Inflammatory macrophage treated with lipopolysaccharide for 4 hours (primary cell): Measurements from ENCODE around the gene CYB5A.

Source experiments
- DNase-seq: peaks from one replicate; pipeline ENCODE4 v3.0.0-alpha.2; 2020

CYB5A gene

DNA sequence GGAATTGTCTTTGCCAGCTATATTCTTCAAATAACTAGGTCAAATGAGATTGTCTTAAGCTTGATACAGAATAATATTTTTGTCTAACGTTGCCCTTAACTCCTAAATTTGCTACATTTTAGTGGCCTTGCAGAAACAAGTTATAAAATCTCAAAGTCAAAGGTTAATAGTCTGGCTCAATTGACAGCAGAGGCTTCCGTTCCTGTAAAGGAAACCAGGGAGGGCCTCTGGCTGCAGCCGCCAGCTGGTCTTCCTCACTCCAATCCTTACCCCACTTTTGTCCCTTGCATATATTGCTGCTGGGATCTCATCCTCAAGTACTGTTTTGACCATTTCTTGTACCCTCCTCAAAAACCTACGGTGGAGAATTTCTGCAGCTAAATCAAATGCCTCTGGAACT lies 17.1 kb downstream of the CYB5A start:
- DNase-seq, result no peak

DNA sequence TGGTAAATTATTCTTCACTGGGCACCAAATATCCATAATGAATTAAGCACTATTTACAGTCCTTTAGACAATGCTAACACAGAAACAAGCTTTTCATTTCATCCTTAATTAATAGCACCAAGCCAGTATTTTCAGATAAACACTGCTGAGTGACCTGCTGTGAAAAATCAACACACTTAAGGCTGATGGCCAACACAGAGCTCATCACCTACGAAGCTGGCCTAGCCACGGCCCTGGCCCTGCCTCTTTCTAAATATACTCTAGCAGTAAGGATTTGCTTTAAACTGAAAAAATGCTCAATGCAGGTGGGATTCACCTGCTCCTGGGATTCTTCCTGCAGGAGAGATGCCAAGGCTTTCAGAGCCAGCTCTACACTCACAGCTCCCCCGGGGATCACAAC lies 18.4 kb downstream of the CYB5A start:
- DNase-seq, result no peak

DNA sequence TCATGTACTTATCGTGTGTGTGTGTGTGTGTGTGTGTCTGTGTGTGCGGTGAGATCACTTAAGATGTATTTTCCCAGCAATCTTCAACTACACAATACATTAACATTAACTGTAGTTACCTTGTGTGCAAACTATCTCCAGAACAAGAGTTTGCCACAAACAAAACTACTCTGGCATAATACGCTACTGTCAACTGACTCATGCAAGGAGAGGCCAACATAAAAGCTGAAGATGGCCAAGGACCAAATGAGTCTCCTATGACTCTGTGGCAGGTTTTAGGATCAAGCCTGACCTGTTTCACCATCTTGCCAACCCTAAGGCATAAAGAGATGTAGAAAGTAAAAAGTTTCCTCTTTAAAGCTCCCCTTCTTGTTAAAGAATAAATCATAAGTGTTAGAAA lies 20.1 kb downstream of the CYB5A start:
- DNase-seq, result no peak

DNA sequence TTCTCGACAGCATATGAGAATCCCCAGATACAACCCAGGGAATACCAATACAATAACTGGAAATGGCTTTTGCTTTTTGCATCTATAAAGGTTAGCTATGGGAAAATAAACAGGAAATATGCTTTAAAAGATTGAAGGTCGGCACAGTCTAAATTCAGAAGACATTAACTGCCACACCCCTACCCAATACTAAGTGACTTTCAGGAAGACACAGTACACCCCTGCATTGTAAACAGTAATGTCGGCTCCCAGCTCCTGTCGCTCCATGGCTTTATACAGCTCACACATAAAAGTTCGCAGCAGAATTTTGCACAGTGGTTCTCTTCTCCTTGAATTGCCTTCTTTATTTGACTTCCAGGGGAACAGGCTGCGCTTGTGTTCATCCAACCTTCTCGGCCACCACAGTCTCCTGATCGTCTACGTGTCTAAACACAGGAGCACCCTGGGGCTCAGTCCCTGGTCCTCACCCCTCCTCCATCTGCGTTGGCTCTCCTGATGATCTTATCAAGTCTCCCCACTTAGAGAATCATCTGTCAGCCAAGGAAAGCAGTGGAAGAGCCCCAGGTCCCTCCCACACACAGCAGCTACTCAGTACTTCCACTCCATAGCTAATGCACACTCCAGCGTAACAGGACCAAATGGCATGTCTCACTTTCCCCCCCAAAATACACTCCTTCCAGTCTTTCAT lies 22.7 kb downstream of the CYB5A start:
- DNase-seq, result no peak

DNA sequence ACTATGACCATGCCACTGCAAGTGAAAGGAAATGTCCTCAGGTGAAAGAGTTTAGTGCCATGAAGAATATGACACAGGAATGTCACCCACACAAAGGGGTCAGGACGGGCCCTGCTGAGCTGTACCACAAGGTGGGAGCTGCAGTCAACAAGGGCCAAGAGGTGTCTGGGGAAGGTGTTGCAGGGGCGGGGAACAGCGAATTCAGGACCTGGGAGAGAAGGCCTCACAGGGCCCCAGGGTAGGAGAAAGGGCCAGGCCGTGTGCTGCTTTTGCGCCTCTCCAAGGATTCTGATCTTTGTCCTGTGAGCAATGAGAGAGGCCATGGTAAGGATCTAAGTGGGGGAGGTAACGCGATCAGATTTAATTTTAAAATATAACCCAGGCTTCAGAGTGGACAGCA lies 23.6 kb downstream of the CYB5A start:
- DNase-seq, result no peak

DNA sequence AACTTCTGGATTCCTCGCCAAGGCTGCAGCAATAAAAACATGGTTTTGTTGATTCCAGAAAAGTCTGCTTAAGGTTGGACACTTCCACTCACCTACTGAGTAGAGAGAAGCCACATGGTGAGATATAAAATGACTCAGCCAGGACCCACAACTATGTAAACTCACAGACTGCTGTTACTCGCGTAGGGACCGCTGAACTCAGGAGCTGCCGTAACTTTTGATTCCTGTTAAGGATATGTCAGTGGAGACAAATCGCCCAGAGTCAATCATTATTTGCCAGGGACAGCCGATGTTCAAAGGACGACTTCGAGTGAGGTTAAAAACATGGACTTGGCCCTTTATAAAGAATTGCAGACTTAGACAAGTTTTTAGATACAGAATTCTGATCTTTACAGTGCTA lies 25.6 kb downstream of the CYB5A start:
- no peak for DNase-seq

DNA sequence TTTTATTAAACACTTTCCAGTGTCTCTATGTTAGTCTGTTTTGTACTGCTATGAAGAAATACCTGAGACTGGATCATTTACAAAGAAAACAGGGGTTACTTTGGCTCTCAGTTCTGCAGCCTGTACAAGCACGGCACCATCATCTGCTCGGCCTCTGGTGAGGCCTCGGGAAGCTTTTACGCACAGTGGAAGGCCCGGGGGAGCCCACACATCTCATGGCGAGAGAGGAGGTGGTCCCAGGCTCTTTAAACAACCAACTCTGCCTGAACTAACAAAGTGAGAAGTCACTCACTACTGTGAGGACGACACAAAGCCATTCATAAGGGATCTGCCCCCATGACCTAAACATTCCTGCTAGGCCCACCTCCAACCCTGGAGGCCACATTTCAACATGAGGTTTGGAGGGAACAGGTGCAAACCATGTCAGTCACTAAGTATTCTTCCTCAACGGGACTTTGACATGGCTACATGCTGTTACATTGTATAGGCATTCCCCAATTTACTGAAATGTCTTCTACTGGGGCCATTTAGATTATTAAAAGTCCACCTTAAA lies 26.1 kb downstream of the CYB5A start:
- no peak for DNase-seq

DNA sequence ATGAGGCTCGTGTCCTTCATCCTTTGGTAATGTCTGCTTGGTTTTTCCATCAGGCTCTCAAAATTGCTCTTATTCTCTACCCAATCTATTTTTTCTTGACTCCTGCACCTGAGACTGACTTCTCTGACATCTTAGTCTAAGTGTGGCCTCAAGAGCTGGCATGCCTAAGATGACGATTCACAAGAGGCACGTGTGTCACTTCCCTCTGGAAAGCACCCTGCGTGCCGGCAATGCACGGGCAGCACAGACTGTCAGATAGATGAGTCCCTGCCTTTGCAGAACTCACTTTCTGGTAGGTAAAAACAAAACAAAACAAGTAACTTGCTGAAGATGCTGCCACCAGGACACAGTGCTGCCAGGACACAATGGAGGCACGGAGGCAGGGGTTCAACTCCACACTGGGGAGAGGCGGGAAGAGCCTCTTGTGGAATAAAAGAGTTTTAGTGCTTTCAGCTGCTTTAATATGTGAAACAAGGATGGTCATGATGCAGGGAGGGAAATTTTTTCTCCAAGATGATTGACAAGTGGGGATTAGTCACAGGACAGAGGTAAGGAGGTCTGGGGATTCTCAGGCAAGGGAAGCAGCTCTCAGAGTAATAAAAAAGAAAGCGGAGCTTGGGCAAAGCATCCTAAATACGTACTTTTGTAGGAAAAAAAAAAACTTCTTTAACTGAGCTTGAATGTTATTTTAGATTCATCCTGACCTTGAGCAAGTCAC lies 27.3 kb downstream of the CYB5A start:
- DNase-seq, result peak; percentile 39

DNA sequence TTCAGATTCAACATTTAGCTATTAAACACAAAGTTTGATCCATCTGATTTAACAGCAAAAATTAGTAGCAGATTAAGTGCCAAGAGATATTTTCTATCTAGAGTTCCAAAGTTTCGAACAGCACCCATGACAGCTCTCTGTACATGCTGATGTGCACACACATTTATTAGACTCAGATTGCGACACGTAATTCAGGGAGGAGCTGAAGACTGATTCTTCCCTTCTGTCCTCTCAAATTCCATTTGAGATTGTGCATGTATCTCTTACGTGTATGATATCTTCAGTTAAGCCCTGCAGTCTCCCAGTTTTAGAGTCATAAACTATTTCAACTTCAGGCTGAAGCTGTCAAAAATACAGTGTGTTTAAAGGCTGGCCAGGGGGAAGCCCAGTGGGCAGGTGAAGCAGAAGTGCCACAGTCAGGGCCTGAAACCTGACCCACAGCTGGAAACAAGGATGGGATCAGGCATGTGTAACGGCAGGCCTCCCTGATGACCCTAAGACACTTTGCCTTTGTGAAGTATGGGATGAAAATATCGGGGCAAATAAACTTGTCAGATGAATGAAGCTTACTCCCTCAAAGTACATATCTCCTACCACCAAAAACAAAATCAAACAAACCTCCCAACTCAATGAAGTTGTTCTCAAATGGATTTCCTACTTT lies 30.6 kb downstream of the CYB5A start:
- no peak for DNase-seq

DNA sequence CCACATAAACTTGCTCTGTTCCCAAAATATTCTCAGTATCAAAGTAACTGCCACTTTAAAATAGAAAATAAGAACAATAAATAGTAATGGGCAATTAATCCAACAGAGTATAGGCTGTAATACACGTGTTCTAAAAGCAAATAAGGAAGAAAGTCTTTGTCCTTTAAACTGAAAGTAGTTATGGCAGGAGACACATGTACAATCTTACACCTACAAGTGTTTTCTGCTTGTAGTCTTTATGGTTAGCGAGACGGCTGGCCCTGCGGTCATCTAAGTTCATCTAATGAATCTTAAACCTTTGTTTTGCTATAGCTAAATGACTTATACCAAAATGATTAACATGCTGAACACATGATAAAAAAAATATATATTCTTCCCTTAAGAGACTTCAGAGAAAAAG lies 32.4 kb downstream of the CYB5A start:
- no peak for DNase-seq

DNA sequence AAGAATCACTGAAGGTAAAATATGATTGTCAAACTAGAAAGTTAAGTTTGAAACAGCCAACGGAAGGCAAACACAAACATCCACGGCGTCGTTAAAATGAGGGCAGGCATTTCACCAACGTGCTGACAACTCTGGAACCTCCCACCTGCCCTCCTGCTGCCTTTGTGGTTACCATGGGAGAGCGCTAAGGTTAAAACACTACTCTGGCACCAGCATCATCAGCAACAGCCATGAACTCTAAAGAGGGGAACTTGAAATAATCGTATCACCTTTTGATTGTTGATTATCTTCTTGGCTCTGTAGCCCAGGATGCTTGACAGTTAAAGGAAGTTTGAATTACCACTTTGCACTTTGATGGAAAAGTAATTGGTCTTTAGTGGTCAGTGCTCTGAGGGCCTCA lies 34.7 kb downstream of the CYB5A start:
- DNase-seq, result no peak

DNA sequence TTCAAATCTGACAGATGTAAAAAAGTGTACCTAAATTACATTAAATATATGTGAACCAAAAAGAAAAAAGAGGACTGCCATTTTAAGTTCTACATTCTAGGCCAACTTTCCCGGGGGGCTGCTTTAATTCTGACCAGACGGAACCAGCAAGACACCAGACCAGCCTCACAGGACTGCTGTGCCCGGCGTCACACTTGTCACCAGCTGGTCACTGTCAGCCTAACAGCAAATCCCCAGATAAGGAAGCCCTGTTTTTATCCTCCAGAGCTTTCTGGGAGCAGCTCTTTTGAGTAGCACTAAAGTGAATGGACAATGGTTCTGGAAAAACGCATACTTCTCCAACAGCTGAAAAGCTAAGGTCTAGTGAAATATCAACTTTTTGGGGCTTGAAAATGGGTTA lies 35.6 kb downstream of the CYB5A start:
- no peak for DNase-seq

DNA sequence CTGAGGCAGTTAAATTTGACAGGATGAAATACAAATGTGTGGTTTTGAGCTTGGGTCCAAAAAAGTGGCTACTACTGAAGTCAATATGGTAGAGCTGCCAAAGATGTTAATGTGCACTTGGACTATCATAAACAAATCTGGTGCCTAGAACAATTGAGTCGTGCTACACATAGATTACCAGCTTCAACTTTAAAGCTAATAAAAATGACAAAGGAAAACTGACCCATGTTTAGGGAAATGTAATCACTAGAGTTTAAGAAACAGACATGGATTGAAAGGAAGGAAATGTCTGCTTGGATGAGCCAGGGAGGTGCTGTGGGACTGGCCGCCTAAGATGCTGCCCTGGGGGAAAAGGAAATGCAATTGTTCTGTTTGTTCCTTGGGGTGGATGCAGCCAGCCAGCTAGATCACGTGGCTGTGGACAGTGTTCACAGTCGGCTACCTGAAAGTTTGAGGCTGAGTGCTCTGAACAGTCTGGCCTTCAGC lies 36.6 kb downstream of the CYB5A start:
- no peak for DNase-seq

DNA sequence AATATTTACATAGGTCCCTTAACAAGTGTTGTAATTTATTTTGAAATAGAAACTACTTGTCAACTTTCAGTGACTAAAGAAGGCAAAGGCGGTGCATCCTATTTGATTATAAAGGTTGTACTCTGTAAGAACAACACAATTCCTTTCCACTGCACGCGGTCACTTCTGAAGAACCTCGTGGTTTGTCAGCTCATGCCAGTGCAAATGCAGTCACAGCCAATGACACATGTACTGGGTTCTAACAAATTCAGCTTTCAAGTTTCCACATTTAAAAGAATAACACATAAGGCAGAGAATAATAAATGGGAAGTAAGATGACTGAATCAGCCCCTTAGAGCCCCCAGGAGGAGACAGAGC lies 39.7 kb downstream of the CYB5A start:
- DNase-seq, result peak; percentile 66

DNA sequence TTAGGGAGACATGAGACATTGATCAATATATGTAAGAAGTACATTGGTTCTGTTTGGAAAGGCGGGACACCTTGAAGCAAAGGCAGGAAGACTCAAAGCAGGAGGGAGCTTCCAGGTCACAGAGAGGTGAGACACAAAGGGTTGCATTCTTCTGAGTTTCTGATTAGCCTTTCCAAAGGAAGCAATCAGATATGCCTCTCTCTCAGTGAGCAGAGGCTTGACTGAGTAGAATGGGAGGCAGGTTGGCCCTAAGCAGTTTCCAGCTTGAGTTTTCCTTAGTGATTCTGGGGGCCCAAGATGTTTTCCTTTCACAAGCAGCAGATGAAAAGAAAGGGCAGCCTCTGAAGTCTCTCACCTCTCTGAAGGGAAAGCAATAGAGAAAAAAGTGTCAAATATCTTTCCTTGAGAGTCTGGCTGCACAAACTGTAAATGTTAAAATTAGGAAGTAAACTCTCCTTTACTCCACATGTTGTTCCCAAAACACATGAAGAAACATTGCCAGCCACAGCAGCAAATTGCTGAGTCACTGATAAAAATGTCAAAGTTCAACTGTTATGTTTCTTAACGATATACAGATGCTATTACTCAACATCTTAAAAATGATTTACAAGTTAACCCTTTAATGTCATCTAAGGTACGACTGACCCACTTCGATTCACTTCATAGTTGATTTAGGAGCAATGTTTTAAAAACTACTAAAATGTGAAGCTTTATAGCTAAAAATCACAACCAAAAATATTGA lies 40.3 kb downstream of the CYB5A start:
- peak; percentile 88 for DNase-seq

DNA sequence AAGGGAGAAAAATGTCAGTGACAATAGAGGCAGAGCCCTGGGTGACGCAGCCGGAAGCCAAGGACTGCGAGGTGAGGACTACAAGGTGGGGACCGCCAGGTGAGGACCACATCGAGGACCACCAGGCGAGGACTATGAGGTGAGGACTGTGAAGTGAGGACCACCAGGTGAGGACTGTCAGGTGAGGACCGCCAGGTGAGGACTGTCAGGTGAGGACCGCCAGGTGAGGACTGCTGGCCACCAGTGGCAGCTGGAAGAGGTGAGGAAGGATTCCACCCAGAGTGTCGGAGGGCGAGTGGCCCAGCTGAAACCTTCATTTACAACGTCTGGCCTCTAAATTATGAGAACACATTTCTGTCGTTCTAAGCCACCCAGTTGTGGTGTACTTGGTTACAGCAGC lies 41.6 kb downstream of the CYB5A start:
- no peak for DNase-seq

DNA sequence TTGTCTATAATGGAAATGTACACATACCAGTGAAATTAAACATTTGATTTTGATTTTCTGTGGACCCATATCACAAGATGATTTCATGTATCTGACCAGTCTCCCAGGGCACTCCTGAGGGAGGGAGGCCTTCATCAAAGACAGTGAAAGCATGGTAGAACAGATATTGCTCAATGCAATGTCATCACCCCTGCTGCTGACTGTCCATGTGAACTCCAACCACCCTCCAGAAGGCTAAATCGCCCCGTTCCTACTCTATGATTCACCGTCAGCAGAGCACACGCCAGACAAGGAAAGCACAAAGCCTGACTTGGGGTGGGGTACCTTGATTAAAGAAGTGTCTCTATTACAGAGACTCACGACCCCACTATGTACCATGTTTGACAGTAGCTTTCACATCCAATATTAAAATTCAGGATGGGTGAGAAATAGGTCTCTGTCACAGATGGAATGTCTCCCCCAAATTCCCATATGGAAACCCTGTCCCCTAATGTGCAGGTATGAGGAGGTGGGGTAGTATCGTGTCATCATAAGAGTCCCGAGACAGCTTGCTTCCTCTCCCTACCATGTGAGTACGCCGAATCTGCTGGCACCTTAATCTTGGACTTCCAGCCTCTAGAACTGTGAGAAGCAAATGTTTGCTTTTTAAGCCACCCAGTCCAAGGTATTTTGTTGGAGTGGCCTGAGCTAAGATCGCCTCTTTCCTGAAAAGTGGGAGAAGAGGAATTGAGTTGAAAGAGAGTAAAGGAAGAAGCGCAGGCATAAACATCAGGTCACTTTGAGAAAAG lies 42.4 kb downstream of the CYB5A start:
- DNase-seq, result peak; percentile 94

DNA sequence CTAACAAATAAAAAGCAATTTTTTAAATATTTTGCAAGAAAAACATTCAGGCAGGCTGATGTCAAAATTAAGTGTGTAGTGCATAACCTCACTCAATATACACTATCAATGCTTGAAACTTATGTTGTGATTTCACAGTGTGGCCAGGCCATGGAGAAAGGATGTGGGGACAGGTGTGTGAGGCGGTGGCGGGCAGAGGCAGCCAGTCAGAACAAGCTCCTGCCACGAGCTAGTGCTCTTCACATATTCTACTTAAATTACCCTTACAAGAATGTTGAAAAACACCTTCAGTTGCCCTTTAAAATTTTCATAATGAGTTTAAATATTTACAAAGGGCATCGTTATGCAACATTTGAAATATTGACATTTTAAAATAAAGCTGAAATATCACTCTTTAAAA lies 43.2 kb downstream of the CYB5A start:
- DNase-seq, result no peak

DNA sequence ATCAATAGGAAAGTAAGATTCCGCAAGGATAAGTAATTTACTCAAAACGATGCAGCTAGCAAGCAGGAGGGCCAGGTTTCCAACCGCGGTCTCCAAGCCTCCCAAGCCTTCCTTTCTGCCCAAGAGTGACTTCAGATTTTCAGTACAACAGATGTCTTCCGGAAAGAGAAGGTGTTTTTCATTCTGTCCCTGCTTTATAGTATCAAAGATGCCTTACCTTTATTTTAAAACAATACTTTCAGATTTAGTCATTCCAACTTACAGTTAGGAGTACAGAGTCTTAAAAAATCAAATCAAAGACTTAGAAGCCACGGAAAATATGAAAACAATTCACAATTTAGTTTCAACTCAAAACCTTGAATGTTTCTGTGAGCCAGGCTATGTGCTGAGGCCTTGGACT lies 43.6 kb downstream of the CYB5A start:
- no peak for DNase-seq

DNA sequence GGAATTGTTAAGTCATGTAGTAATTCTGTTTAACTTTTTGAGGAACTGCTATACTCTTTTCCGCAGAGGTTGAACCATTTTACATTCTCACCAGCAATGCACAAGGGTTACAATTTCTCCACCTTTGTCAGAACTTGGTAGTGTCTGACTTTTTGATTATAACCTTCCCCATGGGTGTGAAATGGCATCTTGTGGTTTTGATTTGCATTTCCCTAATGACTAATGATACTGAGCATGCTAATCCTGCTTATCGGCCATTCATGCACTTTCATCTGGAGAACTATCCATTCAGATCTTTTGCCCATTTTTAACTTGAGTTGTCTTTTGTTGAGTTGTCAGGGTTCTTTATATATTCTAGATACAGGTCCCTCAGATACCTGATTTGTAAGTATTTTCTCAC lies 47.2 kb downstream of the CYB5A start:
- no peak for DNase-seq

DNA sequence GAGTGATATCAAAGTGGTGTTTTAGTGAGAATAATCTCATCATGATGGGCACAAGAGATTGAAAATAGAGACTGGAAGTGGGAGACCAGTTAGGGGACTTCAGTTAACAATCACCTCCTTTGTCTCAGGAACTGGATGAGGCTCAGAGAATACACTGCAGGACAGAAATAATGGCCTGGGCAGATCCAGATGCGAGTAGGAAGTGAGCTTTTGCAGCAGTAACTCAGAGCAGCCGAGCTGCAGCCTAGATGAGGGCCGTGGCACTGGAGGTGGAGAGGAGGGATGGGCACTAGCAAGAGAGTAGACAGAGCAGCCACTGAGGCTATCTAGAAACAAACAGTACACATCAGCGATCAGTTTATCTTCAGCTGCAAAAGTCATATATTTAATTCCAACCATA lies 48.6 kb downstream of the CYB5A start:
- no peak for DNase-seq

DNA sequence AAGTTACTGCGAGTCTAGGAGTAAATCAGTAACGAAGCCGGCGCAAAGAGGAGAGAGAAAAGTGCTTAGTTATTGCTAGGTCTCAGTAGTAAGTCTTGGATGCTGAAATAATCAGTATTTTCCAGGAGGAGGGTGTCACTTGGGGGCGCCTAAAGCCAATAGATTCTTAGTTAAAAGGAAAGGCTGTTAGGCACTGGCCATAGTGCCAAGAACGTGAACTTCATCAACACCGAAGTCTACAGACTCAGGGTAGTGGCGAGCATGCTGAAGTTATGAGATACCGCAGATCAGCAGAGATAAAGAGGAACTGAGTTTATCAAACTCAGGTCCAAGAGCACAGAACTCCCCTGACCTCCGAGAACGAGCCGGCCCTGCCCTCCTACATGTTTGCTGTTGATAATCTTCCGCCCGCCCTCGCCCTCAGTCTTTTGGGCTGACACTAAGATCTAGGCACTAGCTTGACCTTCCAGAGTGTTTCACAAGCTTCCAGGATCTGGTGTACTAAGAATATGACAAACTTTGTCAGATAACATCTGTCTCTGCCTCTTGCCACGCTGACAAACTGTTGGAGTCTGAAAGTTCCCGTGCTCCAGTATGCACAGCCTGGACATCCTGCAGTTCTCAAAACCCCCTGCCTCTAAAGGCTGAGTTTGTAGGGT lies 49.2 kb downstream of the CYB5A start:
- peak; percentile 16 for DNase-seq
